ENCODE results near the gene PDZRN4. TPM values are rescaled to one million over a fixed set of nuclear protein-coding genes. Genes with fewer than 3 reads are reported as not detected.

The PDZRN4 gene
- total RNA-seq, 4 donors from 2014 or later, result 4.2 to 12.9 (median 8.0) TPM

- Histone ChIP-seq H3K4me1 (no peaks in the 10 kb centered on the region), H3K4me3 (no peak overlapping the region), H3K9me3 (no peaks in the 10 kb centered on the region), H3K27me3 (no peaks in the 10 kb centered on the region), H3K36me3 (no peaks in the 10 kb centered on the region), H3K27ac (no peak overlapping the region)
- no peak for DNase-seq
- TF ChIP-seq POLR2A (IDR thresholded peaks at IDR 0.05) (no peak), EP300 (IDR thresholded peaks at IDR 0.05; ENCODE audit: low read depth) (no peak), POLR2AphosphoS5 (IDR thresholded peaks at IDR 0.05) (no peak), CTCF (IDR thresholded peaks at IDR 0.05) (no peak)
- in situ Hi-C loops (cut with MboI; ENCODE audit: low pct_ligation_motif_present in 1 of 4, low pct_unique_long_range_greater_than_20kb in 1 of 4, low sequenced_read_pairs in 3 of 4), result no loop called here
- WGBS, 2 donors (ENCODE audit: low coverage in 1 of 2), result 54 to 57% methylated on average over 1 of the region's 1 CpG
- intact Hi-C loops (cut with DNase I; ENCODE audit: low total_unique reads), result no loop called here
These were observed 433.2 kb downstream of the PDZRN4 start for GRCh38 chr12:41621291-41621690.
